Aorta (tissue), 5 donors: ENCODE measurements around the gene EDARADD. TPM values are rescaled to one million over a fixed set of nuclear protein-coding genes. Genes with fewer than 3 reads are reported as not detected.

ENCODE experiments used
- ATAC-seq: fragments of 200-7000 bp; cut with Tn5 transposase; one replicate; pipeline ENCODE4 v1.9.1; 2022; ENCODE audit warnings: moderate library complexity; ENCODE audit not compliant: low FRiP score
- DNase-seq, 2 donors: peaks; one replicate each; pipeline ENCODE4 v3.0.0-alpha.2; 2020
- H3K27ac ChIP-seq, 2 donors: one replicate each; pipeline ENCODE4 v1.5.1; 2013; ENCODE audit warnings: low read length in 2 of 2, mild to moderate bottlenecking in 2 of 2, moderate library complexity in 2 of 2, control low read depth in 1 of 2, inconsistent platforms in 1 of 2, low read depth in 1 of 2
- H3K27me3 ChIP-seq, 2 donors: one replicate each; pipeline ENCODE4 v1.6.1; 2013; ENCODE audit warnings: control low read depth in 1 of 2, low read length in 1 of 2, mild to moderate bottlenecking in 1 of 2, moderate library complexity in 1 of 2; ENCODE audit not compliant: insufficient read depth in 2 of 2, control insufficient read depth in 1 of 2
- H3K36me3 ChIP-seq, 2 donors: one replicate each; pipeline ENCODE4 v1.6.1; 2013; ENCODE audit warnings: control low read depth in 1 of 2, low read length in 1 of 2, mild to moderate bottlenecking in 1 of 2; ENCODE audit not compliant: insufficient read depth in 2 of 2, control insufficient read depth in 1 of 2
- H3K4me1 ChIP-seq, 2 donors: one replicate each; pipeline ENCODE4 v1.6.1; 2013; ENCODE audit warnings: low read length in 2 of 2, control low read depth in 1 of 2, mild to moderate bottlenecking in 1 of 2, moderate library complexity in 1 of 2; ENCODE audit not compliant: insufficient read depth in 2 of 2, control insufficient read depth in 1 of 2
- H3K4me3 ChIP-seq, 2 donors: one replicate each; pipeline ENCODE4 v1.5.1; 2013; ENCODE audit warnings: low read length in 2 of 2, control low read depth in 1 of 2, mild to moderate bottlenecking in 1 of 2
- H3K9me3 ChIP-seq: one replicate; pipeline ENCODE4 v1.6.1; 2013; ENCODE audit warnings: mild to moderate bottlenecking, low read length; ENCODE audit not compliant: control insufficient read depth
- WGBS, 2 donors: extraction: QIAGEN DNeasy Blood & Tissue Kit; methylation state at CpG; one replicate each; pipeline ENCODE4 v1.1.7; 2013; 5-methylcytosine and 5-hydroxymethylcytosine counted together
- intact Hi-C, 2 donors: fragments of 100-400 bp; cut with DNase I; formaldehyde crosslinking; loops; one replicate each; pipeline versions ENCODE4 v1.14.2 to v1.15.0; 2022
- polyA plus RNA-seq, 2 donors: library from polyadenylated mRNA; stranded (reverse); fragments of 200-250 nt; gene quantifications; one replicate each; pipeline ENCODE4 v1.2.3, GENCODE V29; 2013
- total RNA-seq, 2 donors: library from RNA; stranded (reverse); fragmentation: NEBNext Ultra II Directional; extraction: Animal tissue kit (Norgen Biotek cat#: 25700); gene quantifications; one replicate each; pipeline ENCODE4 v1.2.1, GENCODE V29; 2021
- donor health status: healthy with polysubstance abuse.
- donor health status: Bipolar disorder and iron deficiency.
- donor health status: DM: no; HTN: no; CAD: no.
- donor health status: DM: no; HTN: no; CAD: no.
- donor health status: DM: yes; HTN: yes; CAD: no.

The EDARADD gene
- total and polyA plus RNA-seq, 4 donors: 0.25 to 0.59 (median 0.43) TPM

DNA sequence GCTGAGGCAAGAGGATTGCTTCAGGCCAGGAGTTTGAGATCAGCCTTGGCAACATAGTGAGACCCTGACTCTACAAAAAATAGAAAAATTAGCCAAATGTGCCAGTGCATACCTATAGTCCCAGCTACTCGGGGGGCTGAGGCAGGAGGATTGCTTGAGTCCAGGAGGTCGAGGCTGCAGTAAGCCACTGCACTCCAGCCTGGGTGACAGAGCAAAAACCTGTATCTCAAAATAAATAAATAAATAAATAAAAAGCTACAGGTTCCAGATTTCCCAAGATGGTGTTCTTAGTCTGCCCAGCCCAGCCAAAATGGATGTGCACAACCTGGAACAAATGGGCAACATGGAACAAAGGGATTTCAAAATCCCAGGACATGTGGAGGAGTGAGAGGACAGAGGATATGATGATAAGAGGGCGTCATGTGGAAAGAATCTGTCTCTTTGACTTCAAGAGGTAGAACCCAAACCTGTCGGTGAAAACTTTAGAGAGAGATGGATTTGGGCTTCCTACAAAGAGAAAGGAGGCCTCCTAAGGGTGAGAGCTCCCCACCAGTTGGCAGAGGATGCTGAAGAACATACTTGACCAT is 3.2 kb downstream of the EDARADD start:
- 95 to 96% methylated on average over 4 of the region's 4 CpGs for WGBS, 2 donors
- Histone ChIP-seq H3K36me3 (no peaks in the 10 kb centered on the region), H3K9me3 (no peaks in the 10 kb centered on the region), H3K27me3 (no peaks in the 10 kb centered on the region), H3K4me1 (no peaks in the 10 kb centered on the region), H3K4me3 (no peak overlapping the region), H3K27ac (no peak overlapping the region)
- intact Hi-C loops: no loop called here
- ATAC-seq (no peak), DNase-seq (no peak)

DNA sequence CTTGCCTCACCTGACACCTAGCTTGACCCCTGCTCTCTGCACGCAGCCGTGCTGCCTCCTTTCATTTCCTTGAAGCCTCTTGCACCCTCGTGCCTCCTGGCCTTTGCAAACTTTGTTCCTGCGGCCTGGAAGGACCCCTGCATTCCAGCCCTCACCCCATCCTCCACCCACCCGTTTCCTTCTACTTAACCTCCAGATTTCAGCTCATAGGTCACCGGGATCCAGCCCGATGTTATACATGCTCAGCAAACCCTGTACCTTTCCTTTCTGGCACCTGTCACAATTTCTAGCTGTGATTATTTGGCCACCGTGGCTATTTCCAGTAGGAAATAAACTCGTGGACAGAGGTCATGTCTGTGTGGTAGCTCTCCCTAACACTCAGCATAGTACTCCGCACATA is 4.5 kb downstream of the EDARADD start:
- intact Hi-C loops: no loop called here
- ATAC-seq (no peak), DNase-seq (no peak)
- H3K36me3 ChIP-seq: no peaks in the 10 kb centered on the region
- H3K4me3 ChIP-seq: no peak overlapping the region
- WGBS, 2 donors: 90 to 91% methylated on average over 10 of the region's 10 CpGs
- H3K9me3 ChIP-seq: no peaks in the 10 kb centered on the region
- H3K4me1 ChIP-seq: no peaks in the 10 kb centered on the region
- H3K27ac ChIP-seq: no peak overlapping the region
- no peaks in the 10 kb centered on the region for H3K27me3 ChIP-seq

DNA sequence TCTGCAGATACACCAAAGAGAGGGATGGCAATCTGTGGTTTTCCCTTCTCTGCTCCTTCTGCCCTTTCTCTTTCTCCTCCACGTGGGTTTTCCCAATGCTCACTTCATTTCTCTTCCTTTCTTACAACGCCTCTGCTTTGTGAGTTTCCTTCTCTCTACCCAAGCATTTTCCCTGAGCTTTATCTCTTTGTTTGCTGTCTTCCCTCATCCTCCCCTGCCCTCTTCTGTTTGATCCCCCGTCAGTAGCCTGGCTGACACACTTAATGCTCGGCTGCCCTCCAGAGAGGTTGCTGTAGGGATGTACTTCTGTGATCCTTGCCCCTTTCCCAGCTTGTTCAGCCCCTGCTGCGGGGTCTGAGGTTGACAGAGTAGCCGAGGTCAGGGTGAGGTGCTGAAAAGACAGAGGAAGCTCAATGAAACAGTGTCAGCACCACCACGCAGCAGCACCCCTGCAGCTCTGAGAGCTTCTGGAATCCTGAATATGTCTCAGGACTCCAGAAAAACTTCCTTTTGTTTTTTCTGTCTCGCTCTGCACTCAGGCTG is 6.0 kb downstream of the EDARADD start:
- DNase-seq: no peak
- Histone ChIP-seq H3K4me1 (no peaks in the 10 kb centered on the region), H3K27me3 (no peaks in the 10 kb centered on the region), H3K36me3 (no peaks in the 10 kb centered on the region), H3K4me3 (no peak overlapping the region), H3K9me3 (no peaks in the 10 kb centered on the region), H3K27ac (no peak overlapping the region)
- intact Hi-C loops: no loop called here
- 65 to 73% methylated on average over 8 of the region's 8 CpGs for WGBS, 2 donors
- ATAC-seq: no peak

DNA sequence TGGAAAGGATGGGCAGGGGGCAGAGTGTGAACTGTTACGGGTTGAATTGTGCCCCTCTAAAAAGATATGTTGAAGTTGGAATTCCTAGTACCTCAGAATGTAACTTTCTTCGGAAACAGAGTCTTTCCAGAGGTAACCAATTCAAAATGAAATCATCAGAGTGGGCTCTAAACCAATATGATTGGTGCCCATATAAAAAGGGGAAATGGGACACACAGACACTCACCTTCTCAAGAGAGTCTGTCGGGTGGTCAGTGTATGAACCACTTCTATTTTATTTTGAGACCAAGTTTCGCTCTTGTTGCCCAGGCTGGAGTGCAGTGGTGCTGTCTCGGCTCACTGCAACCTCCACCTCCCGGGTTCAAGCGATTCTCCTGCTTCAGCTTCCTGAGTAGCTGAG is 7.6 kb downstream of the EDARADD start:
- ATAC-seq (no peak), DNase-seq (no peak)
- H3K9me3 ChIP-seq: no peaks in the 10 kb centered on the region
- H3K27ac ChIP-seq: no peak overlapping the region
- no peaks in the 10 kb centered on the region for H3K27me3 ChIP-seq
- H3K4me1 ChIP-seq: no peaks in the 10 kb centered on the region
- no peaks in the 10 kb centered on the region for H3K36me3 ChIP-seq
- intact Hi-C loops: no loop called here
- WGBS, 2 donors: 96 to 98% methylated on average over 7 of the region's 7 CpGs
- no peak overlapping the region for H3K4me3 ChIP-seq

DNA sequence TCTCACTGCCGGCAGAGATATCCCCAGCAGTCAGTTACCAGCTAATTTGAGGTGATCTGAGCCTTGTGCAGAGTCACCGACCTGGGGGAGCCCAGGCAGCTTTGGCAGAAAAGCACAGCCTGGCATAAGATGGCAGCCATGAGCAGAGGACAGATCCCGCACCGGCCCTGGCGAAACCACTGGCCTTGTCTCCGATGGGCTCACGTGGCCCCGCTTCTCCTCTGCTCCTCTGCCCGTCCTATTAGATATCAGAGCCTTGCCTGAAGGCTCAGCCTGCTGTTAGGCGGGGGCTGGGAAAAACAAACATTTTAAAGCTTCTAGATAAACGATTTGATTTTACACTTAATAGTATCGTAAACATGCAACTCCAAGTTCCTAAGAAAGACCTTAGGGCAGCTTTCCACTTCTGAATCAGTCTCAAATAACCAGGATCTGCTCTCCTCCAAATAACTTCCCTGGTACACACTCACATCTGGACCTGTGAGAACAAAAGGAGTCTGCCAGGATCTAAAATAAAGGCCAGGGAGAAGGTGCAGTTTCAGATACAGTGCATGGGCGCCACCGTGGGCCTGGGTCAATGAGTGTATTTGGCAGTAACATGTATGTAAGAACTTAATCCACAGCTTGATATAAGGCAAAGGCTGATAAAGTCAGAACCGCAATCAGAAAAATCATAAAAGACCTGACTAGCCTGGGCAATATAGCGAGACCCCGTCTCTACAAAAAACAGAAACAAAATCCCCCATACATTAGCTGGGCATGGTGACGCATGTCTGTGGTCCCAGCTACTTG is 10.0 kb downstream of the EDARADD start:
- no peak for DNase-seq

DNA sequence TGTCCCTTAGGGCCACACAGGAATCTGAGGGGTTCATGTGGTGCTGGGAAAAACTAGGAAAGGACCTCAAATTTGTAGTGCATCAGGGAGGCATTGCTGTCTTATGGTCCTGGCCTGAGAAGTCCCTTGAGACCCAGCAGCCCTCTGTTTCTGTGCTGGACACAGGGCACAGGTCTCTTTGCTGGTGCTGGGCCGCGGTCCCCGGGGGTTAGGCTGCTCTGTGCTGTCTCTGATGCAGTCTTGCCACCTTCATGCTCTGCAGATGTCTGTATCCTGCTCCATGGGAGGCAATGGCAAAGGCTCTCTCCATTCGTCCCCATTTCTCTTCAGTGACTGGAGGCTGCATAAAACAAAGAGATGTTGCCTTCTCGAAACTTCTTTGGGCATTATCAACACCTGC is 13.0 kb downstream of the EDARADD start:
- H3K27ac ChIP-seq: no peak overlapping the region
- WGBS, 2 donors: 91% methylated on average over 5 of the region's 5 CpGs

More for the DNA sequence above, 10.0 kb downstream of the EDARADD start:
- Histone ChIP-seq H3K4me1 (no peaks in the 10 kb centered on the region), H3K27ac (no peak overlapping the region), H3K27me3 (no peaks in the 10 kb centered on the region), H3K36me3 (no peaks in the 10 kb centered on the region), H3K9me3 (no peaks in the 10 kb centered on the region), H3K4me3 (no peak overlapping the region)
- no peak for ATAC-seq
- intact Hi-C loops: no loop called here
- 84 to 87% methylated on average over 18 of the region's 18 CpGs for WGBS, 2 donors

DNA sequence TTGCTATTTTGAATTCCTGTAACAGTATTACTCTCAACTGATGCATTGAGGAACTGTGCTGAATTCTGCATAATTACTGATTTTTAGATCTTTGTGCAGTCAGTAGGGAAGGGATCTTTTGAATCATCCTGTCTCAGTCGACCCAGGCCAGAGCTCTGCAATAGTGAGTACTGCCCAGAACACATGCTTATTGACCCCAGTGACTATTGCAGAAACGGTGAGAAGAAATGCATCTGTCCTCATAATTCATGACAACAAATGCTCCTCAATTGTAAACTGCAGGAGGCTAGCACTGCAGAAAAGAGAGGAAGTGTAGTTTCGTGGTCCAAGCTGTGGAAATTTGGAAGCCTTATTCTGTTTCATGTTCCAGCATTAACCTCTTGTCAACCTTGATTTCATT is 19.6 kb downstream of the EDARADD start:
- Histone ChIP-seq H3K27ac (no peak overlapping the region), H3K36me3 (no peaks in the 10 kb centered on the region), H3K4me3 (no peak overlapping the region), H3K4me1 (no peaks in the 10 kb centered on the region), H3K27me3 (peaks cover 0 to 2% of the 10 kb centered on the region in 2 donors), H3K9me3 (no peaks in the 10 kb centered on the region)
- ATAC-seq: no peak
- DNase-seq: no peak
- 49 to 53% methylated on average over 3 of the region's 3 CpGs for WGBS, 2 donors
- intact Hi-C loops: no loop called here

More for the DNA sequence above, 13.0 kb downstream of the EDARADD start:
- DNase-seq: no peak
- no peaks in the 10 kb centered on the region for H3K36me3 ChIP-seq
- H3K9me3 ChIP-seq: no peaks in the 10 kb centered on the region
- intact Hi-C loops: no loop called here
- H3K4me3 ChIP-seq: no peak overlapping the region
- ATAC-seq: no peak
- H3K4me1 ChIP-seq: no peaks in the 10 kb centered on the region
- H3K27me3 ChIP-seq: no peaks in the 10 kb centered on the region

DNA sequence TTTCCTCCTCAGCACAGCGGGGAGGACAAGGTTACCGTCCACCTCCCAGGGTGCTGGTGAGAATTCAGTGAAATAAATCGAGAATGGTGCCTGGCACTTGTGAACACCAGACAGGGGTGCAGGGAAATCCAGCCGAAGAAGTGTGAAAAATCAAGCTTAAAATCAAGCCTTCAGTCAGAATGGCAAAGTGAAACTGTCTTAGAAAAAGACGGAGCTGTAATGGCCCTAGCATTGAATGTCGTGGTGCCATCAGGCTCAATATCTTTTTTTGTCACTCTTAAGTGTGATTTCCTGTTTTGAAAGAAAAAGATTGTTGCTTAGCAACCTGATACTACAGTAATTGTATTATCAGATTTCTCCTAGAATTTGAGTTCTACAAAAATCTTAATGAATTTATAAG is 22.1 kb downstream of the EDARADD start:
- DNase-seq (no peak), ATAC-seq (no peak)
- Histone ChIP-seq H3K9me3 (no peaks in the 10 kb centered on the region), H3K4me3 (no peak overlapping the region), H3K36me3 (no peaks in the 10 kb centered on the region), H3K4me1 (no peaks in the 10 kb centered on the region), H3K27ac (no peak overlapping the region), H3K27me3 (peaks cover 0 to 2% of the 10 kb centered on the region in 2 donors)
- intact Hi-C loops: no loop called here
- WGBS, 2 donors: 81% methylated on average over 6 of the region's 6 CpGs

DNA sequence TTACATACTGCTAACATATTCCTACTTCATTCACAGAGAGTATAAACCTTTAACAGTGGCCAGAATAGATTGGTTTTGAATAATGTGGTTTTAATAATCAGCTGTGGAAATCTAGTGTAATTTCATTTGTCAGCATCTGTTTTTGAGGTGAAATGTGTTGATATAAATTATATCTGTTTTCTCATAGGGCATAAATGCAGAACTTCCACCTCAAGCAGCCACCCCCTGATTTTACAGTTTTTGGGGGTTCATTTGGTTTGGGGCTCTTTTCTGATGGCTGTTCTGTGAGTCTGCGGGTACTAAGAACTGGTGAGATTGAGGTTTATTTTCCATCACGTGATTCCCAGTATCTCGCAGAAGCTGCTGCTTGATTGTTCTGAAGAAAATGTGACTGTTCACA is 23.2 kb downstream of the EDARADD start:
- Histone ChIP-seq H3K27ac (no peak overlapping the region), H3K4me1 (no peaks in the 10 kb centered on the region), H3K36me3 (no peaks in the 10 kb centered on the region), H3K27me3 (peaks cover 0 to 2% of the 10 kb centered on the region in 2 donors), H3K4me3 (no peak overlapping the region), H3K9me3 (no peaks in the 10 kb centered on the region)
- ATAC-seq: no peak
- no peak for DNase-seq
- intact Hi-C loops: no loop called here
- WGBS, 2 donors: 85 to 86% methylated on average over 3 of the region's 3 CpGs
